GM12801 (cell line): ENCODE data around the gene NKAIN1.

Source experiments
- TF ChIP-seq, protein P1 (sequence below): IDR thresholded peaks from one replicate; pipeline ENCODE4 v1.5.1; 2011; ENCODE audit warnings: control low read depth; ENCODE audit not compliant: insufficient read length; ENCODE audit errors: extremely low read depth

NKAIN1 gene

DNA sequence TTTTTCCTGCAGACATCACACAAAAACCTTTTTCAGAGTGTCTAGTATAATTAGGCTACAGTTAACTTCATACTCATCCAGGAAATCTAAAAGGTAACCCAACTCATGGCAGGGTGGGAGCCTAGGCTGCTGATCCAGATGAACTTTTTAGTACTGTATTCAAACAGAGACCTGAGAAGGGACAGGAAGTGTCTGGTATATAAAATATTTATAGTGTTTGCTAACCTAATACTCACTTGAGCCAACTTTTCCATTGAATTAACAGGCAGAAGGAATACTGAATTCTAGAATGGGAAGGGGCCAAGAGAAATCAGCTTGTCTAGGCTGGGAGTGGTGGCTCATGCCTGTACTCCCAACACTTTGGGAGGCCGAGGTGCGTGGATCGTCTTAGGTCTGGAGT lies 22.2 kb upstream of the NKAIN1 start:
- TF ChIP-seq, protein P1, sequence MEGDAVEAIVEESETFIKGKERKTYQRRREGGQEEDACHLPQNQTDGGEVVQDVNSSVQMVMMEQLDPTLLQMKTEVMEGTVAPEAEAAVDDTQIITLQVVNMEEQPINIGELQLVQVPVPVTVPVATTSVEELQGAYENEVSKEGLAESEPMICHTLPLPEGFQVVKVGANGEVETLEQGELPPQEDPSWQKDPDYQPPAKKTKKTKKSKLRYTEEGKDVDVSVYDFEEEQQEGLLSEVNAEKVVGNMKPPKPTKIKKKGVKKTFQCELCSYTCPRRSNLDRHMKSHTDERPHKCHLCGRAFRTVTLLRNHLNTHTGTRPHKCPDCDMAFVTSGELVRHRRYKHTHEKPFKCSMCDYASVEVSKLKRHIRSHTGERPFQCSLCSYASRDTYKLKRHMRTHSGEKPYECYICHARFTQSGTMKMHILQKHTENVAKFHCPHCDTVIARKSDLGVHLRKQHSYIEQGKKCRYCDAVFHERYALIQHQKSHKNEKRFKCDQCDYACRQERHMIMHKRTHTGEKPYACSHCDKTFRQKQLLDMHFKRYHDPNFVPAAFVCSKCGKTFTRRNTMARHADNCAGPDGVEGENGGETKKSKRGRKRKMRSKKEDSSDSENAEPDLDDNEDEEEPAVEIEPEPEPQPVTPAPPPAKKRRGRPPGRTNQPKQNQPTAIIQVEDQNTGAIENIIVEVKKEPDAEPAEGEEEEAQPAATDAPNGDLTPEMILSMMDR = no peak

DNA sequence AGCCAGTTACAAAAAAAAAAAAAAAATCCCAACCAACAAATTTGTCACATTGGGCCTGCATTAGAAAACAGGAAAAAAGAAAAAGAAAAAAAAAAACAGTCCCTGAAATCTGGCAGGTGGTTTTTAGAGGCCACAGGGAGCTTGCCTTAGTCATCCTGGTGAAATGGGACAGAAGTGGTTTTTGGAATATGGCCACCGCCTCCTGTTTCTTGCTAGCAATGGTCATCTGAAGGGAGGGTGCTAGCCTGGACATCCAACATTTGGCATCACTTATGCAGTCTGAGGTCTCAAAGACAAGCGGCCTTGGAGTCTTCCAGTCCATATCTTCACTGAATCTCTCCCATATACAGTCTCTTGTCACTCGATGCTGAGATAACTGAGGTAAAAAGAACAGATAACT lies 20.1 kb upstream of the NKAIN1 start:
- TF ChIP-seq, protein P1 = no peak

DNA sequence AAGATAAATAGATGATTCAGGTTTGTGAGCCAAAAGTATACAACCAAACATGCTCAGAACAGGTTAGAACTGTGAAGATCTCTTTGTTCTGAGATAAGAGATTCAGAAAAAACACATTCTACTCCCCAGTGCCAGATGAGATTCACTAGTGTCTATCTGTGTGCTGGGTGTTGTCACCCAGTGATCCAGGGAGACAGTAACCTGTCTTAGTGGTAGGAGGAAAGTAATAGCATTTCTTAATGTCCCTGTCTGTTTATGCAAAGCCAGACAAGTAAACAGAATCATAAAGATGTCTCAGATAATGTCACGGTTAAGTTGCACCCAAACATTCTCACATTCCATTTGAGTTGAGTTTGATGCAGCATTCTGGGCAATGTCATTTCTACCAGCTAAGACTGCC lies 18.9 kb upstream of the NKAIN1 start:
- TF ChIP-seq, protein P1 = no peak

DNA sequence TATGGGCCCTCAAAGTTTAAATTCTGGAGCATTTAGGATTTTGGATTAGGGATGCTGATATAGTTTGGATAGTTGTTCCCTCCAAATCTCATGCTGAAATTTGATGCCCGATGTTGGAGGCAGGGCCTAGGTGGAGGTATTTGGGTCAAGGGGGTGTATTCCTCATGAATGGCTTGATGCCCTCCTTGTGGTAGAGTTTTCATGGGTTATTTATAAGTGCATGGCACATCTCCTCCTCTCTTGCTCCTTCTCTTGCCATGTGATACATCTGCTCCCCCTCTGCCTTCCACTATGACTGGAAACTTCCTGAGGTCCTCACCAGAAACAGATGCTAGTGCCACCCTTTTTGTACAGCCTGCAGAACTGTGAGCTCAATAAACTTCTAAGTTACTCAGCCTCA lies 17.5 kb upstream of the NKAIN1 start:
- TF ChIP-seq, protein P1 = no peak

DNA sequence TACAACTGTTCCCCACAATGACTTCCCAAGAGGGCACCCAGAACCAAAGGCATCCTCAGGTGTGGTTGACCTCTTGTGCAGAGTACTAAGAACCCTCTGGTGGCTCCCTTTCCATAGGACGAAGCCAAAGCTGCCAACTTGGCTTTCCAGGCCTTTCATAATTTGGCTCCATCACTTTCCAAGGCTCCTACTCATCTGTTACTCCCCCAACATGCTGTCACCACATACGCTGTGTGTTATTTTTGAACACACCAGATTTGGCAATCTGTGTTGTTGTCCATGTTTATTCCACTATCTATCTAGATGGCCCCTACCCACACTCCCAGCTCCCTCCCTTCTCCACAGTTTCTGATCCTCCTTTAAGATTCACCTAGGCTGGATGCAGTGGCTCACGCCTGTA lies 10.2 kb upstream of the NKAIN1 start:
- TF ChIP-seq, protein P1 = no peak

DNA sequence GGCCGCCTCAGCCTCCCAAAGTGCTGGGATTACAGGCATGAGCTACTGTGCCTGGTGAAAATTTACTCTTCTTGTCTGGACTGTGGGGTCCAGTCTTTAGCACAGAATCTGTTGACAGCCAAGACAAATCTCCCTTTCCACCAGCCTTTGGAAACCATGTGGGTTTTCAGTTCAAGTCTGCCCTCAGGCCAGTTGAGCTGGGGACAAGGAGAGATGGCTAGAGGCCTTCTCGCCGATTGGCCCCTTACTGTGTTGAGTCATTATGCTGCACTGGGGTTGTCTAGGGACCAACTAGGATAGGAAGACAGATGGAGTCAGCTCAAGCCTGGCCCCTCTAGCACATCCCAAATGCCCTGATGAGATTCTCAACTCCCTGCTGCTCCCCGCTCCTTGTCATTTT lies 8.6 kb upstream of the NKAIN1 start:
- TF ChIP-seq, protein P1 = no peak

DNA sequence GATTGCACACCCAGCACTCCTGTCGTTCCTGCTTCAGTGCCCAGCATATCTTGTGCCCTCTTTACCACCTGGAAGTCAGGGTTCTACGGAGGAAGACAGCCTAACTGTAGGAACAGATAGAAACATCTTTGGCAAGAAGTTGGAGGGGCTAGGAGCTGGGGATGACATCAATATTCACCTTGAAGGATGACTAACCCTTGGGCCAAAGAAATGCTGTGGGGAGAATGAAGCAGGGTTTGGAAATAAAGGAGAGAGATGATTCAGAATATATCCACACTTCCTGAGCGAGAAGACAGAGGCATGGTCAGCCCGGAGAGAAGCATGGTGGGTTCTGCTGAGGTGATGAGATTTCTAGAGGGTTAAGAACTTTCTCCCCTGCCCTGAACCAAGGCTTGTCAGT lies 4.6 kb upstream of the NKAIN1 start:
- TF ChIP-seq, protein P1 = no peak

DNA sequence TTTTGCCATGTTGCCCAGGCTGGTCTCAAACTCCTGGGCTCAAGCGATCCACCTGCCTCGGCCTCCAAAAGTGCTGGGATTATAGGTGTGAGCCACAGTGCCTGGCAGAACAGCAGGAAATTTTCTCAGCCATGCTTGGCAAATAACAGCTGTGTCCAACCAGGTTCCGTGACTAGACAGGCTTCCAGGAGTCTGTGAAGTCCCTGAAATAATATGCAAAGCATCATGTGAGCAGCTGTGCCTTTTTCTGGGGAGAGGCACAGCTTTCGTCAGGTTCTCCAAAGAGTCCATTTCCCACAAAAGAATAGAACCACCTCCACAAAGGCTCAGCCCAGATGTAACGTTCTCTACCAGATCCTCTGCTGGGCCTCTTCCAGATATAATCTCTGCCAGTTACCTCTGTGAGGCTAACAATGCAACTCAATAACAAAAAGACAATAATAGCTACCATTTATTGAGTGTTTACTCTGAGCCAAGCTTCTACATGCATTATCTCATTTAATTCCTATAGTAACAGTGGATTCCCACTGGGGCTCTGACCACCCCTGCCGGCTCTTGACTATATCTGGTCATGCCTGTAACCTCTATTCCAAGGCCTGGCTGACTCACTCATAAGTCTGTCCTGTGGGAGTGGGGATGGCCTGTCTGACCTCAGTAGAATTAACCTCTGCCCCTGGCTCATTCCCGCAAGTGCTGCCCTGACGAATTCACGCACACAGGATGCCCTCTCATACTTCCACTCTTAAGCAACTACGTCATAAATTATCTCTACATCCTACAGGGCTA lies 4.0 kb upstream of the NKAIN1 start:
- TF ChIP-seq, protein P1 = no peak
